Stomach smooth muscle (tissue), 2 donors: Measurements from ENCODE around the gene SLC22A23.
A peak's percentile ranks its signal among the peaks of the same experiment; 100 is the strongest.

Experiments
- H3K27ac ChIP-seq: one replicate; pipeline ENCODE4 v1.7.0; 2013; ENCODE audit warnings: mild to moderate bottlenecking, low read length, inconsistent platforms
- H3K27me3 ChIP-seq, 2 donors: one replicate each; pipeline ENCODE4 v1.7.0; 2013; ENCODE audit warnings: low read length in 2 of 2; ENCODE audit not compliant: insufficient read depth in 2 of 2, control insufficient read depth in 1 of 2
- H3K36me3 ChIP-seq, 2 donors: one replicate each; pipeline ENCODE4 v1.7.0; 2013; ENCODE audit warnings: low read length in 2 of 2; ENCODE audit not compliant: control insufficient read depth in 2 of 2, insufficient read depth in 2 of 2
- H3K4me1 ChIP-seq: one replicate; pipeline ENCODE4 v1.7.0; 2013; ENCODE audit warnings: low read length; ENCODE audit not compliant: control insufficient read depth, insufficient read depth
- H3K4me3 ChIP-seq, 2 donors: one replicate each; pipeline ENCODE4 v1.7.0; 2013; ENCODE audit warnings: low read length in 2 of 2
- H3K9ac ChIP-seq, 2 donors: one replicate each; pipeline ENCODE4 v1.7.0; 2013; ENCODE audit warnings: low read length in 2 of 2, mild to moderate bottlenecking in 1 of 2
- H3K9me3 ChIP-seq, 2 donors: one replicate each; pipeline ENCODE4 v1.7.0; 2013; ENCODE audit warnings: low read length in 2 of 2; ENCODE audit not compliant: control insufficient read depth in 2 of 2
- donor health status: healthy.
- donor health status: Pancreatic carcinoma.

SLC22A23 gene

GRCh38 chr6:3355358-3356055, 101.3 kb downstream of the SLC22A23 start:
- Histone ChIP-seq H3K9ac (peak overlapping the region; percentile 72 to 73), H3K36me3 (no peaks in the 10 kb centered on the region), H3K27me3 (no peaks in the 10 kb centered on the region), H3K4me3 (peak overlapping the region; percentile 52 to 63), H3K4me1 (peaks cover 30% of the 10 kb centered on the region), H3K9me3 (no peaks in the 10 kb centered on the region), H3K27ac (peak overlapping the region; percentile 98)

GRCh38 chr6:3355011-3355357, 101.9 kb downstream of the SLC22A23 start:
- Histone ChIP-seq H3K9ac (peak overlapping the region; percentile 38 to 72), H3K27me3 (no peaks in the 10 kb centered on the region), H3K9me3 (no peaks in the 10 kb centered on the region), H3K27ac (peak overlapping the region; percentile 98), H3K4me1 (peaks cover 30% of the 10 kb centered on the region), H3K36me3 (no peaks in the 10 kb centered on the region), H3K4me3 (peak overlapping the region in 1 of 2 donors; percentile 63)

GRCh38 chr6:3353939-3354338, 102.9 kb downstream of the SLC22A23 start:
- peaks cover 30% of the 10 kb centered on the region for H3K4me1 ChIP-seq
- H3K9ac ChIP-seq, result no peak overlapping the region
- no peaks in the 10 kb centered on the region for H3K27me3 ChIP-seq
- H3K9me3 ChIP-seq, result no peaks in the 10 kb centered on the region
- no peak overlapping the region for H3K4me3 ChIP-seq
- no peaks in the 10 kb centered on the region for H3K36me3 ChIP-seq
- no peak overlapping the region for H3K27ac ChIP-seq

- Histone ChIP-seq H3K4me1 (peaks cover 30% of the 10 kb centered on the region), H3K27ac (no peak overlapping the region), H3K9ac (no peak overlapping the region), H3K9me3 (no peaks in the 10 kb centered on the region), H3K36me3 (no peaks in the 10 kb centered on the region), H3K4me3 (no peak overlapping the region), H3K27me3 (no peaks in the 10 kb centered on the region)
Observed at GRCh38 chr6:3353213-3353903, 103.5 kb downstream of the SLC22A23 start.

- no peak overlapping the region for H3K9ac ChIP-seq
- peaks cover 30% of the 10 kb centered on the region for H3K4me1 ChIP-seq
- no peaks in the 10 kb centered on the region for H3K9me3 ChIP-seq
- H3K36me3 ChIP-seq, result no peaks in the 10 kb centered on the region
- no peak overlapping the region for H3K27ac ChIP-seq
- no peaks in the 10 kb centered on the region for H3K27me3 ChIP-seq
- no peak overlapping the region for H3K4me3 ChIP-seq
Observed at GRCh38 chr6:3352678-3353077, 104.2 kb downstream of the SLC22A23 start.

- Histone ChIP-seq H3K27me3 (no peaks in the 10 kb centered on the region), H3K4me3 (no peak overlapping the region), H3K27ac (no peak overlapping the region), H3K9me3 (no peaks in the 10 kb centered on the region), H3K36me3 (no peaks in the 10 kb centered on the region), H3K4me1 (peaks cover 26% of the 10 kb centered on the region), H3K9ac (no peak overlapping the region)
Observed at GRCh38 chr6:3351829-3352524, 104.9 kb downstream of the SLC22A23 start.

GRCh38 chr6:3351105-3351676, 105.7 kb downstream of the SLC22A23 start:
- H3K9me3 ChIP-seq, result no peaks in the 10 kb centered on the region
- H3K27ac ChIP-seq, result no peak overlapping the region
- no peak overlapping the region for H3K4me3 ChIP-seq
- no peaks in the 10 kb centered on the region for H3K27me3 ChIP-seq
- H3K36me3 ChIP-seq, result no peaks in the 10 kb centered on the region
- no peak overlapping the region for H3K9ac ChIP-seq
- H3K4me1 ChIP-seq, result peaks cover 23% of the 10 kb centered on the region

GRCh38 chr6:3350252-3350796, 106.5 kb downstream of the SLC22A23 start:
- Histone ChIP-seq H3K9me3 (no peaks in the 10 kb centered on the region), H3K36me3 (no peaks in the 10 kb centered on the region), H3K27ac (no peak overlapping the region), H3K27me3 (no peaks in the 10 kb centered on the region), H3K4me3 (no peak overlapping the region), H3K9ac (no peak overlapping the region), H3K4me1 (peaks cover 24% of the 10 kb centered on the region)

GRCh38 chr6:3349388-3350251, 107.2 kb downstream of the SLC22A23 start:
- Histone ChIP-seq H3K4me1 (peaks cover 18% of the 10 kb centered on the region), H3K27ac (no peak overlapping the region), H3K27me3 (no peaks in the 10 kb centered on the region), H3K36me3 (no peaks in the 10 kb centered on the region), H3K9me3 (no peaks in the 10 kb centered on the region), H3K4me3 (no peak overlapping the region), H3K9ac (no peak overlapping the region)

GRCh38 chr6:3348821-3349220, 108.0 kb downstream of the SLC22A23 start:
- H3K27me3 ChIP-seq, result no peaks in the 10 kb centered on the region
- no peaks in the 10 kb centered on the region for H3K9me3 ChIP-seq
- H3K27ac ChIP-seq, result no peak overlapping the region
- H3K4me3 ChIP-seq, result no peak overlapping the region
- no peak overlapping the region for H3K9ac ChIP-seq
- H3K36me3 ChIP-seq, result no peaks in the 10 kb centered on the region
- peaks cover 14% of the 10 kb centered on the region for H3K4me1 ChIP-seq
